Hepatocyte (in vitro differentiated cells): Measurements from ENCODE around the gene ITM2B.

ENCODE experiments used
- CTCF ChIP-seq: fragments of 200-600 bp; sonication (generic); IDR thresholded peaks from 2 replicates; pipeline ENCODE4 v1.5.1; 2016; ENCODE audit warnings: antibody characterized with exemption, mild to moderate bottlenecking; ENCODE audit not compliant: poor library complexity
- EZH2 ChIP-seq: fragments of 200-600 bp; sonication (generic); IDR thresholded peaks from 2 replicates; pipeline ENCODE4 v1.6.1; 2016; ENCODE audit warnings: antibody characterized with exemption, mild to moderate bottlenecking, borderline replicate concordance
- EZH2phosphoT487 ChIP-seq: fragments of 200-600 bp; sonication (generic); IDR thresholded peaks from one replicate; pipeline ENCODE4 v1.6.1; 2018; ENCODE audit warnings: antibody characterized with exemption, mild to moderate bottlenecking, low read depth, moderate library complexity; ENCODE audit not compliant: unreplicated experiment, severe bottlenecking

GRCh38 chr13:48220592-48220980, 12.4 kb upstream of the ITM2B start:
- no peak for TF ChIP-seq CTCF
- TF ChIP-seq EZH2: no peak
- no peak for TF ChIP-seq EZH2phosphoT487
